Fibroblast of peridontal ligament (primary cell): ENCODE data around the gene TSPAN18.

Source experiments
- DNase-seq: peaks from one replicate; pipeline ENCODE4 v3.0.0-alpha.2; 2010; ENCODE audit errors: extremely low read depth

TSPAN18 gene

GRCh38 chr11:44759743-44760476 lies 33.1 kb downstream of the TSPAN18 start:
- no peak for DNase-seq

GRCh38 chr11:44760477-44760872 lies 33.7 kb downstream of the TSPAN18 start:
- no peak for DNase-seq

GRCh38 chr11:44760917-44761550 lies 34.3 kb downstream of the TSPAN18 start:
- peak; percentile 87 for DNase-seq

DNA sequence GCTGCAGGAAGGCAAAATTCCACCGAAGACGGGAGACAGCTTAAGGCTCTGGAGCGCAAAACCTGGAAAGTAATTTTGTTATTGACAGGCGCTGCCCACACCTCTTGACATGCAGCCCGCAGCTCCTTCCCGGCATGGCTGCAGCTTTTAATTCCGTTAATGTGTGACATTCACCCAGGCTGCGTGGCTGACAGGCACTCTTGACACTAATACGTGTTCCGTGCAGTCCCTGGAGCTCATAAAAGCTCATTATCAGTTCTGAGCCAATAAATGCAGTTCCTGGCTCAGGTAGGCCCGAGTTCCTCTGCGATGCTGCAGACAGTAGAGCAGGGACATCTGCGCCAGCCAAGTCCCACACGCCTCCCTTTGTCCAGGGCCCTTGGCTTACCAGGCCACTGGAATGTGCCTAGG lies 34.8 kb downstream of the TSPAN18 start:
- no peak for DNase-seq

- DNase-seq, result no peak
These were observed 36.5 kb downstream of the TSPAN18 start for GRCh38 chr11:44763121-44763820.

- no peak for DNase-seq
These were observed 37.8 kb downstream of the TSPAN18 start for GRCh38 chr11:44764583-44764982.

DNA sequence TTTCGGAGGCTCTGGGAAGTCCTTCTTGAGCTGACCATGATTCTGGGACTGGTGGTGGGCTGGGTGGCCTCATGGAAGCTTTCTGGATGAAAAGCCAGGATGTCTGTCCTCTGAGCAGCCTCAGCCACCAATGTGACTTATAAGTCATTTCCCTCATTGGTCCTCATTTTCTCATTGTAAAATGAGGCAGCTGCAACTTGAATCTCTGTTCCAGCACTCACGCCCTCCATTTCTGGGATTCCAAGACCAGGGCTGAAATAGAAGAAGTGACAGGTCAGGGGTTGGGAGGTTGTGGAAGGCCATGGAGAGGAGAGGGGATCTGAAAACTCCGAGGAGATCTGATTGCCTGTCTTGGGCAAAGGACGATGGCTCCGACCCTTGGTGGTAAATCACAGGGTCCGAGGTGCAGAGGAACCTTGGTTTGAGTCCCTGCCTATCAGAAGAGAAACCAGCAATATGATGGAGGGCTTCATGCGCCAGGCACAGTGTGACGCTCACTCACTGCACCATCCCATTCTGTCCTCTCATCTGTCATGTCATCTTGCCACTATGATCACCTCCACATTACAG lies 38.3 kb downstream of the TSPAN18 start:
- no peak for DNase-seq

DNA sequence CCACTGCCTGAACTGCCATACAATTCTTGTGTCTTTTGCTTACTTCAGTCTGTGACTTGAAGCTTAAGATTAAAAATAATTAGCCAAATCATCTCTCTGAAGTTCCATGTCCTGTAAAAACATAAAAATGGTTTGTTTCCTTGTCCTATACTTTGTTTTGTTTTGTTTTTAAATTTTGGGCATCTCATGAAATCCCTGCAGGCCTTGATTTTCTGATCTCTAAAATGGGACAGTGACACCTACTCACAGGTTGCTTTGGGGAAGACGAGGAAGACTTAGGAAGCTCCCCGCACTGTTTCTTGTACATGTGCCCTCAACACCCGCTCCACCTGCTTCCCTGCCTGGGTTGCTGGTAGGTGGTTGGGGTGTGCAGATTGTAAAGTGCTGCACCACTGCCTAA lies 38.9 kb downstream of the TSPAN18 start:
- DNase-seq, result no peak

GRCh38 chr11:44766112-44766971 lies 39.6 kb downstream of the TSPAN18 start:
- peak; percentile 72 for DNase-seq

DNA sequence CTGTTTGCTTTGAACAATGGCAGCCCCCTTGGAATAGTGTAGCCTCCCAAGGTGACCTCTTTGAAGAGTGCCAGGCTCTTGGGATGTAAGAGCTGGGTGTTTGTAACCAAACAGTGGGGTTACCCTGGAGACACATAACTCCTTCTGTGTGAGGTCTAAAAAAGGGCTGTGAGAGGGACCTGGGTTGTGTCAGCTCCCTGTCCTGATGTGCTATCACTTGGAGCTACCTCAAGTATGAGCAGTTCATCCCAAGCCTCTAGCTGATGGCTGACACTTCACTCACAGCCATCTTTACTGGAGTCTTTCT lies 40.2 kb downstream of the TSPAN18 start:
- DNase-seq, result peak; percentile 29

- peak; percentile 59 for DNase-seq
These were observed 40.7 kb downstream of the TSPAN18 start for GRCh38 chr11:44767421-44767820.

DNA sequence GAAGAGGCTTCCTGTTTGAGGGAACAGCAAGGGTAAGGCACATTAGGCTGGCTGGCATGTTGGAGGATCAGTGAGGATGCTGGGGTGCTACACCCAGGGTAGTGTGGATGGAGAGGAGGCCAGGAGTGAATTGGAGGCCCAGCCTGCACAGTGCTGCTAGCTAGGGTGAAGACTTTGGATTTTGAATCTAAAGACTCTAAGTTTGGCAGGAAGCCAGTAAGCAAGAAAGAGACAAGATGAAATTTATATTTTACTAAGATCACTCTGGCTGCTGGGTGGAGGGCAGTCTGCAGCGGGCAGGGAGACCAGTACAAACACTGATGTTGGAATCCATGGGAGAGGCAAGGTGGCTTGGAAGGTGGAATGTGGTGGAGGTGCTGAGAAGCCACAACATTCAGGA lies 43.6 kb downstream of the TSPAN18 start:
- no peak for DNase-seq

DNA sequence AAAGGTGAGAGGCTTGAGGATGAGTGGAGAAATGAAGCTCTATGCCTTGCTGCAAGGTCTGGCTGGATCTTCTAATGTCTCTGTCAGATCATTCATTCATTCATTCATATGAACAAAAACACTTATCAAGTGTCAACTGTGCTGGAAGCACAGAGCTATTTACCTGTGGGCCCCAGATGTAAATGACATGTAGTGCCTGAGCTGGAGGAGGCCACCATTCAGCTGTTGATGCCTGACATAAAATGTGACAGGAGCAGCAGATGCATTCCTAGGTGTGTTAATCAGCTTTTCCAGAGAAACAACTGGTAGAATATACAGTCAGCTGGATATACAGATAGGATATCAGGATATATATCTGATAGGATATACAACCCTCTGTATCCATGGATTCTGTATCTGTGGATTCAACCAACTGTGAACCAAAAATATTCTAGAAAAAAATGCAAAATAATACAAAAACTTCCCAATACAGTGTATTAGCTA lies 44.5 kb downstream of the TSPAN18 start:
- no peak for DNase-seq

DNA sequence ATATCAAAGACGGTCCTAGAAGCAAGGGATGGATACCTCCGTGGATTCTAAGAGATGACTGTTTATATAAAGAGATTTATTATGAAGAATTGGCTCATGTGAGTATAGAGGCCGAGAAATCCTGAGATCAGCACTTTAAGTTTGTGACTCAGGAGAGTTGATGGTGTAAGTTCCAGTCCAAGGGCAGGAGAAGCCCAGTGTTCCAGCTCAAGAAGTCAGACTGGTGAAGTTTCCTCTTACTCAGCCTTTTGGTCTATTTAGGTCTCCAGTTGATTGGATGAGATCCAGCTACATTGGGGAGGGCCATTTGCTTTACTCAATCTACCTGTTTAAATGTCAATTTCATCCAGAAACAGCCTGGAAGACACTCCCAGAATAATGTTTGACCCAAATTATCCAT lies 45.1 kb downstream of the TSPAN18 start:
- no peak for DNase-seq

GRCh38 chr11:44773351-44773965 lies 46.7 kb downstream of the TSPAN18 start:
- peak; percentile 43 for DNase-seq

GRCh38 chr11:44774108-44774507 lies 47.3 kb downstream of the TSPAN18 start:
- no peak for DNase-seq

GRCh38 chr11:44774731-44775130 lies 48.0 kb downstream of the TSPAN18 start:
- no peak for DNase-seq

DNA sequence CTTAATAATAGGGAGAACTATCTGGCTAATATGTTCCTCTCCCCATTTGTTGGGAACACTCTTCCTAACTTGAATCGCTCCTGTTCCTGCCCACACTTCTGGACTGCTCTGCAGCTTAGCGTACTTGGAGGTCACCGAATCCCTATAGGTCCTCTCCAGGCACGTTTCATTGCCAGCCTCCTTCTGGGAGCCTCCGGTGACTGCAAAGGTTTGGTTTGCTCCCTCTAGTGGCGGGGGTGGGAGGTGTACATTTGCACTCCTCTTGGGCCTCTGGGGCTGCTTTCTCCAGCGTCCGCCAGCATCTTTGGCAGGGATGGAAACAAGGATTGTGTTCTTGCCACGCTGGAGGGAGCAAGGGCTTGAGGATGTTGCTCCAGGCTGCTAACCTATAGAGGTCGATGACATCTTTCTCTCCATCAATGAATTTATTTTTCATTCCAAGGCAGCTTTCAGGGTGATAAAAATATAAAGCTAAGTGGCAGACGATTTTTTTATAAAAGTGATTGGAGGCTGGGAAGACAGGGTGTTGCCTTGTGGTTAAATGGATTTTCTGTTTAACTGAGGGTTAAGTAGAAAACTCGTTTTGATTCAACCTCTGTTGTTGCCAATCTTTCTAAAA lies 48.7 kb downstream of the TSPAN18 start:
- DNase-seq, result no peak

GRCh38 chr11:44775985-44776446 lies 49.3 kb downstream of the TSPAN18 start:
- no peak for DNase-seq

DNA sequence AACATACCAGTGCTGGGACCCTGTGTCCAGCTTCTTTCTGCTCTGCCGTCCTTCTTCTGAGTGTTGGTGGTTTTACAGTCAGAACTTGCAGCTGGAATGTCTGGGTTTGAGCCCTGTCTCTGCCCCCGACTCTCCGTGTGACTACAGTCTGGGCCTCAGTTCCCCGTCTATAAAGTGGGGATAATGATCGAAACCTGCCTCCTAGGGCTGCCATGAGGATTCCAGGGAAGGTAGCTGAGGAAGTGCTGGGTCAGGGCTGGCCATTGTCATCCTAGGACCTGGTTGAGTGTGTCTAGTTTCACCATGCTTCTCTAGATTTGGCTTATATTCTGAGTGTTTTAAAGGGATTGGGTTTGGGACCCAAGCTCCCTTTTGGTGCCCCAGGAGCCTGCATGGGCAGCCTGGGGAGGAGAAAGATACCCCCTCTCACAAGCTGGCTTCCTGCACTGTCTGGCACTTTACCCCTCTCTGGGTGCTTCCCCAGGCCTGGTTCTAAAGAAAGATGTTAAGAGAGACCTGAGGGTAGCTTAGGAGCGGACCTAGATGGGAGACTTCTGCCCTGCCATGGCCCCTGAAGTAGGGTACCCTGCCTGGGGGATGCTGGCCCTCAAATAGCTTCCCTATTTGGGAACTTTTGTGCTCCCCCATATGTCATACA lies 49.9 kb downstream of the TSPAN18 start:
- no peak for DNase-seq
